PC-9 (cell line): Measurements from ENCODE around the gene FUBP3.

Experiments
- EZH2 ChIP-seq: fragments of 200-600 bp; sonication (generic); IDR thresholded peaks from 2 replicates; pipeline ENCODE4 v1.8.0; 2017; ENCODE audit warnings: antibody characterized with exemption, low read depth
- TF ChIP-seq, protein P1 (sequence below): fragments of 200-600 bp; sonication (generic); conservative IDR thresholded peaks from 2 replicates; pipeline ENCODE4 v1.6.1; 2017; ENCODE audit warnings: mixed run types, antibody characterized with exemption, mild to moderate bottlenecking, moderate library complexity

- TF ChIP-seq, protein P1, sequence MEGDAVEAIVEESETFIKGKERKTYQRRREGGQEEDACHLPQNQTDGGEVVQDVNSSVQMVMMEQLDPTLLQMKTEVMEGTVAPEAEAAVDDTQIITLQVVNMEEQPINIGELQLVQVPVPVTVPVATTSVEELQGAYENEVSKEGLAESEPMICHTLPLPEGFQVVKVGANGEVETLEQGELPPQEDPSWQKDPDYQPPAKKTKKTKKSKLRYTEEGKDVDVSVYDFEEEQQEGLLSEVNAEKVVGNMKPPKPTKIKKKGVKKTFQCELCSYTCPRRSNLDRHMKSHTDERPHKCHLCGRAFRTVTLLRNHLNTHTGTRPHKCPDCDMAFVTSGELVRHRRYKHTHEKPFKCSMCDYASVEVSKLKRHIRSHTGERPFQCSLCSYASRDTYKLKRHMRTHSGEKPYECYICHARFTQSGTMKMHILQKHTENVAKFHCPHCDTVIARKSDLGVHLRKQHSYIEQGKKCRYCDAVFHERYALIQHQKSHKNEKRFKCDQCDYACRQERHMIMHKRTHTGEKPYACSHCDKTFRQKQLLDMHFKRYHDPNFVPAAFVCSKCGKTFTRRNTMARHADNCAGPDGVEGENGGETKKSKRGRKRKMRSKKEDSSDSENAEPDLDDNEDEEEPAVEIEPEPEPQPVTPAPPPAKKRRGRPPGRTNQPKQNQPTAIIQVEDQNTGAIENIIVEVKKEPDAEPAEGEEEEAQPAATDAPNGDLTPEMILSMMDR, result no peak
- no peak for TF ChIP-seq EZH2
Observed at GRCh38 chr9:130654879-130655278, 75.5 kb downstream of the FUBP3 start.
